SK-N-SH treated with all-trans-retinoic acid at 6 μM for 48 hours (cell line): ENCODE measurements around the gene GAP43.

Source experiments
- ATAC-seq: fragments of 200-7000 bp; cut with Tn5 transposase; 3 replicates; pipeline ENCODE4 v1.9.1; 2020; ENCODE audit warnings: mild to moderate bottlenecking, moderate library complexity
- BACH2 ChIP-seq: fragments of 250-450 bp; sonication (Bioruptor Pico); IDR thresholded peaks from 2 replicates; pipeline ENCODE4 v1.9.0; 2021; ENCODE audit warnings: mild to moderate bottlenecking, borderline replicate concordance
- CSDC2 ChIP-seq: fragments of 250-450 bp; sonication (Bioruptor Pico); IDR thresholded peaks from 2 replicates; pipeline ENCODE4 v1.5.0; 2020; ENCODE audit warnings: mild to moderate bottlenecking, moderate library complexity
- CSRNP3 ChIP-seq: fragments of 250-450 bp; sonication (Bioruptor Pico); IDR thresholded peaks from 2 replicates; pipeline ENCODE4 v1.5.1; 2021; ENCODE audit warnings: mild to moderate bottlenecking, moderate library complexity
- ESRRG ChIP-seq: fragments of 250-450 bp; sonication (Bioruptor Pico); IDR thresholded peaks from 2 replicates; pipeline ENCODE4 v1.6.1; 2021; ENCODE audit warnings: mild to moderate bottlenecking
- GLIS3 ChIP-seq: fragments of 250-450 bp; sonication (Bioruptor Pico); IDR thresholded peaks from 2 replicates; pipeline ENCODE4 v1.5.0; 2020; ENCODE audit warnings: mild to moderate bottlenecking, moderate library complexity
- ISL1 ChIP-seq: fragments of 250-450 bp; sonication (Bioruptor Pico); IDR thresholded peaks from 2 replicates; pipeline ENCODE4 v2.1.2; 2022; ENCODE audit warnings: mild to moderate bottlenecking, moderate library complexity
- PATZ1 ChIP-seq: fragments of 250-450 bp; sonication (Bioruptor Pico); IDR thresholded peaks from 2 replicates; pipeline ENCODE4 v1.8.0; 2020; ENCODE audit warnings: mild to moderate bottlenecking, moderate library complexity, borderline replicate concordance
- PPARA ChIP-seq: fragments of 250-450 bp; sonication (Bioruptor Pico); IDR thresholded peaks from 2 replicates; pipeline ENCODE4 v1.5.0; 2020; ENCODE audit warnings: mild to moderate bottlenecking, borderline replicate concordance
- RARB ChIP-seq: fragments of 250-450 bp; sonication (Bioruptor Pico); IDR thresholded peaks from 2 replicates; pipeline ENCODE4 v1.8.0; 2021; ENCODE audit warnings: mild to moderate bottlenecking, moderate library complexity
- SNAI2 ChIP-seq: fragments of 250-450 bp; sonication (Bioruptor Pico); IDR thresholded peaks from 2 replicates; pipeline ENCODE4 v1.5.0; 2020; ENCODE audit warnings: mild to moderate bottlenecking, moderate library complexity
- TCF4 ChIP-seq: fragments of 250-450 bp; sonication (Bioruptor Pico); IDR thresholded peaks from 2 replicates; pipeline ENCODE4 v1.8.0; 2021; ENCODE audit warnings: mild to moderate bottlenecking, moderate library complexity, borderline replicate concordance
- TSHZ2 ChIP-seq: fragments of 250-450 bp; sonication (Bioruptor Pico); IDR thresholded peaks from 2 replicates; pipeline ENCODE4 v1.5.0; 2020; ENCODE audit warnings: mild to moderate bottlenecking, moderate library complexity
- ZFP3 ChIP-seq: fragments of 250-450 bp; sonication (Bioruptor Pico); IDR thresholded peaks from 2 replicates; pipeline ENCODE4 v1.5.0; 2020; ENCODE audit warnings: mild to moderate bottlenecking, moderate library complexity
- ZFP30 ChIP-seq: fragments of 450-650 bp; formaldehyde crosslinking; IDR thresholded peaks from 2 replicates; pipeline ENCODE4 v1.5.0; 2022; ENCODE audit warnings: mild to moderate bottlenecking, moderate library complexity
- ZNF70 ChIP-seq: fragments of 450-650 bp; formaldehyde crosslinking; IDR thresholded peaks from 2 replicates; pipeline ENCODE4 v1.5.0; 2020; ENCODE audit warnings: mild to moderate bottlenecking, moderate library complexity
- ZNF8 ChIP-seq: fragments of 450-650 bp; formaldehyde crosslinking; IDR thresholded peaks from 2 replicates; pipeline ENCODE4 v1.5.0; 2020; ENCODE audit warnings: mild to moderate bottlenecking, moderate library complexity
- TF ChIP-seq, protein P1 (sequence below): fragments of 250-450 bp; sonication (Bioruptor Pico); IDR thresholded peaks from 2 replicates; pipeline ENCODE4 v1.8.0; 2021; ENCODE audit warnings: low read depth, mild to moderate bottlenecking, moderate library complexity, borderline replicate concordance
- TF ChIP-seq, protein P2 (sequence below): fragments of 250-450 bp; sonication (Bioruptor Pico); IDR thresholded peaks from 2 replicates; pipeline ENCODE4 v1.5.1; 2020; ENCODE audit warnings: low read depth, mild to moderate bottlenecking, moderate library complexity

Gene GAP43

DNA sequence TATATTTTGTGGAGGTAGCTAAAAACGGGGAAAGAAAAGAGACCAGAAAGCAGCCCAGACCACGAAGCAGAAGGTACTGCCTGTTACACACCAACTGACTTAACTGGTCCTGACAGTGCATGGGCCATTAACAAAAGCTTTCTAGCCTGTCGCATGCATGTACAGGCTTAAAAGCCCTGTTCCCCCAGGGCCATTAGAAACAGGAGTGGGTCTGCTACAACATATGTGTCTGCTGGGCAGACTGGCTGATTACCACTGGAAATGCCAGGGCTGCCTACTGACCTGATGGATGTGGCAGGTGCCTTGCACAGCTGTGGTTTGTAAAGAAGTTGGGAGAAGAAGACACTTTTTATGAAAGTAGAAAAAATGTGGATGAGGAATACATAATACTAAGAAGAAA lies 137.4 kb downstream of the GAP43 start:
- no peak; the same call in 2 of the 3 replicates for ATAC-seq

GRCh38 chr3:115761927-115762305 lies 138.6 kb downstream of the GAP43 start:
- ATAC-seq = no peak
- TF ChIP-seq PPARA = no peak
- TF ChIP-seq ZNF8 = no peak
- TF ChIP-seq ZFP30 (CRISPR knock-in tag) = no peak
- no peak for TF ChIP-seq PATZ1 (CRISPR knock-in tag)
- TF ChIP-seq TSHZ2 (CRISPR knock-in tag) = no peak
- TF ChIP-seq, protein P1, sequence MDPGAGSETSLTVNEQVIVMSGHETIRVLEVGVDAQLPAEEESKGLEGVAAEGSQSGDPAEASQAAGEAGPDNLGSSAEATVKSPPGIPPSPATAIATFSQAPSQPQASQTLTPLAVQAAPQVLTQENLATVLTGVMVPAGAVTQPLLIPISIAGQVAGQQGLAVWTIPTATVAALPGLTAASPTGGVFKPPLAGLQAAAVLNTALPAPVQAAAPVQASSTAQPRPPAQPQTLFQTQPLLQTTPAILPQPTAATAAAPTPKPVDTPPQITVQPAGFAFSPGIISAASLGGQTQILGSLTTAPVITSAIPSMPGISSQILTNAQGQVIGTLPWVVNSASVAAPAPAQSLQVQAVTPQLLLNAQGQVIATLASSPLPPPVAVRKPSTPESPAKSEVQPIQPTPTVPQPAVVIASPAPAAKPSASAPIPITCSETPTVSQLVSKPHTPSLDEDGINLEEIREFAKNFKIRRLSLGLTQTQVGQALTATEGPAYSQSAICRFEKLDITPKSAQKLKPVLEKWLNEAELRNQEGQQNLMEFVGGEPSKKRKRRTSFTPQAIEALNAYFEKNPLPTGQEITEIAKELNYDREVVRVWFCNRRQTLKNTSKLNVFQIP (CRISPR knock-in tag) = no peak
- TF ChIP-seq GLIS3 = no peak
- TF ChIP-seq, protein P2, sequence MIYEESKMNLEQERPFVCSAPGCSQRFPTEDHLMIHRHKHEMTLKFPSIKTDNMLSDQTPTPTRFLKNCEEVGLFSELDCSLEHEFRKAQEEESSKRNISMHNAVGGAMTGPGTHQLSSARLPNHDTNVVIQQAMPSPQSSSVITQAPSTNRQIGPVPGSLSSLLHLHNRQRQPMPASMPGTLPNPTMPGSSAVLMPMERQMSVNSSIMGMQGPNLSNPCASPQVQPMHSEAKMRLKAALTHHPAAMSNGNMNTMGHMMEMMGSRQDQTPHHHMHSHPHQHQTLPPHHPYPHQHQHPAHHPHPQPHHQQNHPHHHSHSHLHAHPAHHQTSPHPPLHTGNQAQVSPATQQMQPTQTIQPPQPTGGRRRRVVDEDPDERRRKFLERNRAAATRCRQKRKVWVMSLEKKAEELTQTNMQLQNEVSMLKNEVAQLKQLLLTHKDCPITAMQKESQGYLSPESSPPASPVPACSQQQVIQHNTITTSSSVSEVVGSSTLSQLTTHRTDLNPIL = no peak
- TF ChIP-seq SNAI2 (CRISPR knock-in tag) = no peak
- TF ChIP-seq ZFP3 = no peak
- TF ChIP-seq ZNF70 (CRISPR knock-in tag) = no peak
- TF ChIP-seq CSDC2 (CRISPR knock-in tag) = no peak
- TF ChIP-seq TCF4 (CRISPR knock-in tag) = no peak
- no peak for TF ChIP-seq RARB
- TF ChIP-seq ISL1 (CRISPR knock-in tag) = no peak
- TF ChIP-seq BACH2 (CRISPR knock-in tag) = no peak

More for the DNA sequence above, 137.4 kb downstream of the GAP43 start:
- TF ChIP-seq TSHZ2 (CRISPR knock-in tag) (0 out of 2 replicates have a peak, but pooled peaks have one; percentile 16), ESRRG (CRISPR knock-in tag) (no peak)
- TF ChIP-seq, all 23 proteins: peak for 1

- TF ChIP-seq ISL1 (CRISPR knock-in tag) (peak; percentile 60), GLIS3 (no peak), ZFP3 (no peak)
- peak; percentile 70 for ATAC-seq
These were observed 143.5 kb downstream of the GAP43 start for GRCh38 chr3:115766587-115767482.

DNA sequence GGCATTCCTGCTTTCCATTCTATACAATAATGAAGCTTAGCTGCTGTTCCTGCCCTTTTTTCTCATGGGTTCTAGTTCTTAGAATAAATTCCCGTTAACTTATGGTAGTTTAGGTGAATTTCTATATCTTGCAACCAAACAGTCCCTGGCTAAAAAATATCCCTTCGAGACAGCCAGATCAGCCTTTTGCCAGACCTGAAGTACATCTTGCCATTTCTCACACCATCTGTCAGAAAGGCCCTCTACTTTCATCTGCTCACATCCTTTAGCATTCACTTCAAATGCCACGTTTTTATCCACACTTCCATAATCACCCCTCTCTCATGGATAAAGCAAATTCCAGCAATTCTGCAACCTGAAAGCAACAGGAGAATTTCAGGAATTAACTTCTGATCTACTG lies 145.4 kb downstream of the GAP43 start:
- no peak for ATAC-seq
- no peak for TF ChIP-seq PPARA
- no peak for TF ChIP-seq ISL1 (CRISPR knock-in tag)
- no peak for TF ChIP-seq GLIS3
- no peak for TF ChIP-seq CSRNP3 (CRISPR knock-in tag)
- TF ChIP-seq TSHZ2 (CRISPR knock-in tag) = no peak
- TF ChIP-seq ZFP30 (CRISPR knock-in tag) = no peak
- TF ChIP-seq CSDC2 (CRISPR knock-in tag) = no peak
- TF ChIP-seq, protein P2 = no peak
